ENCODE results near the gene HOXA7. TPM values are rescaled to one million over a fixed set of nuclear protein-coding genes. Genes with fewer than 3 reads are reported as not detected.

HOXA7 gene
- total RNA-seq = 10 to 100 TPM in 2 of 4 donors, 1 to 10 TPM in 2; 8.7 to 16.9 (median 11.3) TPM

GRCh38 chr7:27156508-27156898, at the start of gene HOXA7:
Gene HOXA7, minus strand, starts transcription at chr7:27156675. Its CDS starts 130 bp downstream, at chr7:27156545.
- peak within 1 kb of the TSS; percentile 54 to 88 (median 82) for H3K27ac ChIP-seq
- WGBS, 2 donors = 2% methylated on average over 15 to 33 of the region's 33 CpGs
- H3K4me3 ChIP-seq = peak within 1 kb of the TSS; percentile 52 to 71 (median 60)
- peaks cover 0 to 66% (median 23%) of the 10 kb centered on the region in 4 donors for H3K4me1 ChIP-seq
- TF ChIP-seq EP300 (IDR thresholded peaks at IDR 0.05) (peak in 1 of 2 donors; percentile 40), CTCF (IDR thresholded peaks at IDR 0.05) (peak in 1 of 5 experiments; percentile 12), POLR2A (IDR thresholded peaks at IDR 0.05) (peak in 1 of 2 donors; percentile 25)
- peaks cover 0 to 96% of the 10 kb centered on the region in 2 donors for H3K27me3 ChIP-seq
- peak; percentile 79 to 80 for DNase-seq (ENCODE audit: low spot score in 2 of 2)
- H3K9me3 ChIP-seq = no peaks in the 10 kb centered on the region
- H3K36me3 ChIP-seq = no peaks in the 10 kb centered on the region

DNA sequence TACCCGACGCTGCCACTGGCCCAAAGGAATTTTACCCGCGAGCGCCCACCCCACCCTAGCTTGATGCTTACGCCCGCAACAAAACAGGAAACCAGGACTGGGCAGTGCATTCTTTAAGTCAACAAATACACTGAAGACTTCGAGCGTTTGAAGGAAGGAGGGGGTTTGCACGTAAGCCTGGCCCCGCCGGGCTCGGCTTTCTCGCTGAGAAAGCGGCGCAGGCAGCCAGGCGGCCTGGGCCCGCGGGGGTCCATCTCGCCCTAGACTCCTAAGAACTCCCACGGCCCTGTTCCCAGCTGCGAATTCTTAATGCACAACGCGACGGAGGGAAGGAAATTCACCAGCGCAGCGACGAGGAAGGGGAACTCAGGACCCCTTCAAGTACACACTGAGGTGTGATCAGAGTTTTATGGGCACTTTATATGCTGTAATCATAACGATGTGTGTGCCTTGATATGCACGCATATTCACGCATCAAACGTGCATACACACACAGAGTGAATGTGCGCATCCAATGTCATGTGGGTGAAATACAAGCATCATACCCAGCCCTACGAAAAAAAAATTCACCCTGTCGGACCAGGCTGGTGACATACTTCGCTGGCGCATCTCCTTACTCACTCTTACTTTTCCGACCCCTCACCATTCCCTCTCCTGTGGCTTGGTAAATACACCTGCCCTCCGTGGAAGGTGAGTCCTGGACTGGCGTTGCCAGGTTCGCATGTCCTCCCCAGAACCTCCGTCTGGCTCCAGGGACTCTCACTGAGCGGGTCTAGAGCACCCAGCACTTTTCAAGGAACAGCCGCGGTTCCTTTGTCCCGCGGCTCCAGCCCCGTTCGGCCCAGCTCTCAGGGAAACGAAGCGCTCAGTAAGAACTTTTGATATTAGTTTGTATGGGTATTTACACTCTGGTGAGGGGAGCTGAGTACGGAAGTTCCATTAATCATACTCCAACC, 49.1 kb upstream of the HOXA7 start:
- TF ChIP-seq EP300 (IDR thresholded peaks at IDR 0.05) = no peak
- TF ChIP-seq CTCF (IDR thresholded peaks at IDR 0.05) = no peak
- TF ChIP-seq POLR2A (IDR thresholded peaks at IDR 0.05) = no peak
- Histone ChIP-seq H3K4me3 (peak overlapping the region in 2 of 4 donors; percentile 6 to 35), H3K9me3 (no peaks in the 10 kb centered on the region), H3K4me1 (peaks cover 0 to 44% (median 18%) of the 10 kb centered on the region in 4 donors), H3K27me3 (peaks cover 0 to 99% of the 10 kb centered on the region in 2 donors), H3K27ac (no peak overlapping the region), H3K36me3 (no peaks in the 10 kb centered on the region)
- no peak for DNase-seq (ENCODE audit: low spot score in 2 of 2)
- WGBS, 2 donors = 19 to 32% methylated on average over 40 to 48 of the region's 52 CpGs

DNA sequence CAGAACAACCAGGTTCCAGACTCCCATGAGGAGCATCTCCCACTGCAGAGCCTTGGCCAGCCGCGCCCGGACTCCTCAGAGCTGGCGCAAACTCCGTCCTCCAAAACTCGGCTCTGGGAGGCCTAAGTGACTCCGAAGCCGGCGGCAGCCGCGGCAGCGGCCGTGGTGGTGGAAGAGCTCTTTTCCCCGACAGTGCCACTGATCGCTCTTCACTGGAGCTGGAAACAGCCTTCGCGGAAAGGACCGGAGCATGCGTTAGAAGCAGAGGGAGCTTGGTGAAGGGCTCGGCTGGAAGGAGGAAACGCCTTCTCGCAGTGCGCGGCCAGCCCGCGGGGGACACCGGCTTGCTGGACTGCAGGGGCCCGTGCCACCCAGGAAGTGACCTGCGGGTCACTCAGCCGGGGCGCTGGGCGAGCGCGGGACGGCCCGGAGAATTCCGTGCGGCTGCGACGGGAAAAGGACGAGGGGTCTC, 48.4 kb upstream of the HOXA7 start:
- Histone ChIP-seq H3K9me3 (no peaks in the 10 kb centered on the region), H3K27me3 (peaks cover 0 to 97% of the 10 kb centered on the region in 2 donors), H3K4me1 (peaks cover 0 to 47% (median 22%) of the 10 kb centered on the region in 4 donors), H3K27ac (no peak overlapping the region), H3K36me3 (no peaks in the 10 kb centered on the region), H3K4me3 (peak overlapping the region in 2 of 4 donors; percentile 6 to 35)
- 4 to 11% methylated on average over 24 to 25 of the region's 41 CpGs for WGBS, 2 donors
- DNase-seq (ENCODE audit: low spot score in 2 of 2) = no peak
- TF ChIP-seq POLR2A (IDR thresholded peaks at IDR 0.05) (no peak), EP300 (IDR thresholded peaks at IDR 0.05) (no peak), CTCF (IDR thresholded peaks at IDR 0.05) (no peak)

GRCh38 chr7:27203964-27204594, 47.6 kb upstream of the HOXA7 start:
- H3K36me3 ChIP-seq = no peaks in the 10 kb centered on the region
- H3K4me1 ChIP-seq = peaks cover 0 to 52% (median 25%) of the 10 kb centered on the region in 4 donors
- H3K9me3 ChIP-seq = no peaks in the 10 kb centered on the region
- no peak for DNase-seq (ENCODE audit: low spot score in 2 of 2)
- H3K4me3 ChIP-seq = no peak overlapping the region
- H3K27me3 ChIP-seq = peaks cover 0 to 93% of the 10 kb centered on the region in 2 donors
- no peak for TF ChIP-seq CTCF (IDR thresholded peaks at IDR 0.05)
- no peak for TF ChIP-seq EP300 (IDR thresholded peaks at IDR 0.05)
- TF ChIP-seq POLR2A (IDR thresholded peaks at IDR 0.05) = no peak
- no peak overlapping the region for H3K27ac ChIP-seq
- 44 to 50% methylated on average over 4 of the region's 4 CpGs for WGBS, 2 donors
